ENCODE measurements around the gene WFIKKN2.

WFIKKN2 gene

GRCh38 chr17:50815400-50815799 lies 20.0 kb upstream of the WFIKKN2 start:
- Histone ChIP-seq H3K9ac (ENCODE audit: low read depth, low read length) (no peak overlapping the region), H3K4me1 (ENCODE audit: control insufficient read depth, insufficient read depth, low read length) (peaks cover 3% of the 10 kb centered on the region), H3K36me3 (ENCODE audit: control insufficient read depth, insufficient read depth, low read length) (no peaks in the 10 kb centered on the region), H3K4me3 (ENCODE audit: low read depth, low read length) (no peak overlapping the region), H3K27me3 (ENCODE audit: control insufficient read depth, insufficient read depth, low read length) (no peaks in the 10 kb centered on the region), H3K9me3 (ENCODE audit: control insufficient read depth, insufficient read depth, low read length) (no peaks in the 10 kb centered on the region)

GRCh38 chr17:50816271-50816670 lies 19.1 kb upstream of the WFIKKN2 start:
- Histone ChIP-seq H3K9me3 (ENCODE audit: control insufficient read depth, insufficient read depth, low read length) (no peaks in the 10 kb centered on the region), H3K4me1 (ENCODE audit: control insufficient read depth, insufficient read depth, low read length) (peaks cover 3% of the 10 kb centered on the region), H3K4me3 (ENCODE audit: low read depth, low read length) (no peak overlapping the region), H3K27me3 (ENCODE audit: control insufficient read depth, insufficient read depth, low read length) (no peaks in the 10 kb centered on the region), H3K36me3 (ENCODE audit: control insufficient read depth, insufficient read depth, low read length) (no peaks in the 10 kb centered on the region), H3K9ac (ENCODE audit: low read depth, low read length) (no peak overlapping the region)

DNA sequence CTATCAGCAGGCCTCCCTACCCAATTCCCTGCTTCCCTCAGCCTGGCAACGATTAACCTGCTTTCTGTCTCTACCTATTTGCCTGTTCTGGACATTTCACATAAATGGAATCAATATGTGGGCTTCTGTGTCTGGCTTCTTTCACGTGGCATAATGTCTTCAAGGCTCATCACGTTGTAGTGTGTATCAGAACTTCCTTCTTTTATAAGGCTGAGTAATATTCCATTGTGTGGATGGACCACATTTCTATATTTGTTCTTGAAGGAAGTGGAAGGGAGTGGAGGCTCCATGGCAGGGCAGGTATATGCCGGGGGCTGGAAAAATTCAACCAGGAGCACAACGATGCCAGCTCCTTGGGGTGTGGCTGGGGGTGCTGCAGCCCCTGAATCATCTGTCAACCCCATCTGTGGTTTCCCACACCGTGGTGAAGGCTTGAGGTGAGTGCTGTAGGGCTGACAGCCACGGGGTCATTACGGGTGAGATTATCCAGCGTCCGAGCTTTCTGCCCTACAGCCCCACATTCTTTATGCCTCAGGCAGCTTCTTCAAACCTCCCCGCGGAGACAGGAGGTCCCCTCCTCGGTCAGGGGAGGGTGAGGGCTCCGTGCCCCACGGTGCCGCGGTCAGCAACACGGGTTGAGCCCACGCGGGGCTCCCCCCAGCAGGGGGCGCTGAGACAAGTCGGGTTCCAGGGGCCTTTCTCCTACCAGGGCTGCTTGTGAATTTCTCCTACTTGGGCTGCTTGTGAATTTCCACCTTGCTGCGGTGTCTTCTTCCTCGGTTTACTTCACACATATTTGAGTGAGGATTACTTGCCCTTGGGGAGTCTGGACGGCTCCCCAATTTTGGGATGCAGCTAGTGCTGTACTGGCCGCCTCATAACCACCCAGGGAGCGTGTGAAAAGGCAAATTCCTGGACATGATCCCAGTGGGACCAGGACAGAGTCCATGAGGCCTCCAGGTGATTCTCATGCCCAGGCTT lies 18.3 kb upstream of the WFIKKN2 start:
- no peak overlapping the region for H3K4me3 ChIP-seq (ENCODE audit: low read depth, low read length)
- H3K9ac ChIP-seq (ENCODE audit: low read depth, low read length) = no peak overlapping the region
- no peaks in the 10 kb centered on the region for H3K27me3 ChIP-seq (ENCODE audit: control insufficient read depth, insufficient read depth, low read length)
- peaks cover 3% of the 10 kb centered on the region for H3K4me1 ChIP-seq (ENCODE audit: control insufficient read depth, insufficient read depth, low read length)
- H3K36me3 ChIP-seq (ENCODE audit: control insufficient read depth, insufficient read depth, low read length) = no peaks in the 10 kb centered on the region
- H3K9me3 ChIP-seq (ENCODE audit: control insufficient read depth, insufficient read depth, low read length) = no peaks in the 10 kb centered on the region

- Histone ChIP-seq H3K4me3 (ENCODE audit: low read depth, low read length) (no peak overlapping the region), H3K36me3 (ENCODE audit: control insufficient read depth, insufficient read depth, low read length) (no peaks in the 10 kb centered on the region), H3K9me3 (ENCODE audit: control insufficient read depth, insufficient read depth, low read length) (no peaks in the 10 kb centered on the region), H3K27me3 (ENCODE audit: control insufficient read depth, insufficient read depth, low read length) (no peaks in the 10 kb centered on the region), H3K4me1 (ENCODE audit: control insufficient read depth, insufficient read depth, low read length) (peaks cover 3% of the 10 kb centered on the region), H3K9ac (ENCODE audit: low read depth, low read length) (no peak overlapping the region)
Observed at GRCh38 chr17:50817838-50818237, 17.5 kb upstream of the WFIKKN2 start.

DNA sequence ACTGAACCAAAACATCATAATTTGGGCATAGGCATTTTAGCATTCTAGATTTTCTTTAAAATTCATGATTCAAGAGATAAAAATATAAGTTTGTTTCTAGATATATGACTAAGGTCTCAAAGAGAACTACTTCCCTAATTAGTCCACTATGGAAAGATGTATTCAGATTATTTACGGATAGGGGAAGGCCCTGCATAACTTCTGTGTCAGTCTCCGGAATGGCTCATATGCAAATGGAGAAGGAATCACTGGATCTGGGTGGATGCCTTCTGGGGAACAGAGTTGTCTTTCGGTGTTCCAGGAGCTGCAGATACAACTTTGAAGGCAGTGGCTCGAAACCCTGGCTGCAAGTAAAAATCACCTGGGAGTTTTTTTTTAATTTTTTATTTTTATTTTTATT lies 17.1 kb upstream of the WFIKKN2 start:
- Histone ChIP-seq H3K4me1 (ENCODE audit: control insufficient read depth, insufficient read depth, low read length) (peaks cover 3% of the 10 kb centered on the region), H3K9ac (ENCODE audit: low read depth, low read length) (no peak overlapping the region), H3K4me3 (ENCODE audit: low read depth, low read length) (no peak overlapping the region)

GRCh38 chr17:50818921-50819657 lies 16.3 kb upstream of the WFIKKN2 start:
- H3K4me3 ChIP-seq (ENCODE audit: low read depth, low read length) = no peak overlapping the region
- no peaks in the 10 kb centered on the region for H3K27me3 ChIP-seq (ENCODE audit: control insufficient read depth, insufficient read depth, low read length)
- peaks cover 3% of the 10 kb centered on the region for H3K4me1 ChIP-seq (ENCODE audit: control insufficient read depth, insufficient read depth, low read length)

More for the DNA sequence above, 17.1 kb upstream of the WFIKKN2 start:
- no peaks in the 10 kb centered on the region for H3K9me3 ChIP-seq (ENCODE audit: control insufficient read depth, insufficient read depth, low read length)
- no peaks in the 10 kb centered on the region for H3K27me3 ChIP-seq (ENCODE audit: control insufficient read depth, insufficient read depth, low read length)
- no peaks in the 10 kb centered on the region for H3K36me3 ChIP-seq (ENCODE audit: control insufficient read depth, insufficient read depth, low read length)

DNA sequence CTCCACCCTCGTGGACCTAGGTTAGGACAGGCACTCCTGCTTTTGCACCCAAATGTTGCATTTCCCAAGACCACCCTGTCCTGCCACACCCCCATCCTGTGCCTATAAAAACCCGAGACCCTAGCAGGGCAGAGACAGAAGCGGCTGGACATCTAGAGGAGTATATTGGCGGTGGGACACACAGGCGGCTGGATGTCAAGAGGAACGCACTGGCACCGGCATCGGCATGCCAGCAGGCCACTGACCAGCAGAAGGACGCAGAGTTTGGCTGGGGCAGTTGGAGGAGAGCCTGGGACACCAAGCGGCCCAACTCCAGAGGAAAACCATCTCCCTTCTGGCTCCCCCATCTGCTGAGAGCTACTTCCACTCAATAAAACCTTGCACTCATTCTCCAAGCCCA lies 14.7 kb upstream of the WFIKKN2 start:
- H3K36me3 ChIP-seq (ENCODE audit: control insufficient read depth, insufficient read depth, low read length) = no peaks in the 10 kb centered on the region

More at GRCh38 chr17:50818921-50819657, 16.3 kb upstream of the WFIKKN2 start:
- no peaks in the 10 kb centered on the region for H3K9me3 ChIP-seq (ENCODE audit: control insufficient read depth, insufficient read depth, low read length)
- no peaks in the 10 kb centered on the region for H3K36me3 ChIP-seq (ENCODE audit: control insufficient read depth, insufficient read depth, low read length)
- no peak overlapping the region for H3K9ac ChIP-seq (ENCODE audit: low read depth, low read length)

GRCh38 chr17:50822550-50822949 lies 12.8 kb upstream of the WFIKKN2 start:
- H3K4me1 ChIP-seq (ENCODE audit: control insufficient read depth, insufficient read depth, low read length) = peaks cover 1% of the 10 kb centered on the region
- no peaks in the 10 kb centered on the region for H3K27me3 ChIP-seq (ENCODE audit: control insufficient read depth, insufficient read depth, low read length)
- H3K4me3 ChIP-seq (ENCODE audit: low read depth, low read length) = no peak overlapping the region
- no peaks in the 10 kb centered on the region for H3K9me3 ChIP-seq (ENCODE audit: control insufficient read depth, insufficient read depth, low read length)
- H3K9ac ChIP-seq (ENCODE audit: low read depth, low read length) = no peak overlapping the region
- H3K36me3 ChIP-seq (ENCODE audit: control insufficient read depth, insufficient read depth, low read length) = no peaks in the 10 kb centered on the region

More for the DNA sequence above, 14.7 kb upstream of the WFIKKN2 start:
- no peak overlapping the region for H3K4me3 ChIP-seq (ENCODE audit: low read depth, low read length)
- H3K9me3 ChIP-seq (ENCODE audit: control insufficient read depth, insufficient read depth, low read length) = no peaks in the 10 kb centered on the region
- H3K4me1 ChIP-seq (ENCODE audit: control insufficient read depth, insufficient read depth, low read length) = peaks cover 3% of the 10 kb centered on the region
- no peak overlapping the region for H3K9ac ChIP-seq (ENCODE audit: low read depth, low read length)
- H3K27me3 ChIP-seq (ENCODE audit: control insufficient read depth, insufficient read depth, low read length) = no peaks in the 10 kb centered on the region

GRCh38 chr17:50824429-50824828 lies 11.0 kb upstream of the WFIKKN2 start:
- Histone ChIP-seq H3K36me3 (ENCODE audit: control insufficient read depth, insufficient read depth, low read length) (no peaks in the 10 kb centered on the region), H3K27me3 (ENCODE audit: control insufficient read depth, insufficient read depth, low read length) (no peaks in the 10 kb centered on the region)

GRCh38 chr17:50825188-50825587 lies 10.2 kb upstream of the WFIKKN2 start:
- Histone ChIP-seq H3K36me3 (ENCODE audit: control insufficient read depth, insufficient read depth, low read length) (no peaks in the 10 kb centered on the region), H3K9ac (ENCODE audit: low read depth, low read length) (no peak overlapping the region), H3K4me3 (ENCODE audit: low read depth, low read length) (no peak overlapping the region), H3K9me3 (ENCODE audit: control insufficient read depth, insufficient read depth, low read length) (no peaks in the 10 kb centered on the region), H3K4me1 (ENCODE audit: control insufficient read depth, insufficient read depth, low read length) (peaks cover 6% of the 10 kb centered on the region), H3K27me3 (ENCODE audit: control insufficient read depth, insufficient read depth, low read length) (no peaks in the 10 kb centered on the region)

More at GRCh38 chr17:50824429-50824828, 11.0 kb upstream of the WFIKKN2 start:
- H3K9me3 ChIP-seq (ENCODE audit: control insufficient read depth, insufficient read depth, low read length) = no peaks in the 10 kb centered on the region
- H3K4me3 ChIP-seq (ENCODE audit: low read depth, low read length) = no peak overlapping the region
- no peak overlapping the region for H3K9ac ChIP-seq (ENCODE audit: low read depth, low read length)
- H3K4me1 ChIP-seq (ENCODE audit: control insufficient read depth, insufficient read depth, low read length) = peaks cover 6% of the 10 kb centered on the region

GRCh38 chr17:50828508-50829170 lies 6.7 kb upstream of the WFIKKN2 start:
- Histone ChIP-seq H3K9ac (ENCODE audit: low read depth, low read length) (peak overlapping the region; percentile 47), H3K4me1 (ENCODE audit: control insufficient read depth, insufficient read depth, low read length) (peaks cover 10% of the 10 kb centered on the region), H3K9me3 (ENCODE audit: control insufficient read depth, insufficient read depth, low read length) (no peaks in the 10 kb centered on the region), H3K4me3 (ENCODE audit: low read depth, low read length) (no peak overlapping the region), H3K27me3 (ENCODE audit: control insufficient read depth, insufficient read depth, low read length) (no peaks in the 10 kb centered on the region), H3K36me3 (ENCODE audit: control insufficient read depth, insufficient read depth, low read length) (no peaks in the 10 kb centered on the region)

Data from iPS-15b (cell line).